Metanephros (tissue), 2 donors: Measurements from ENCODE around the gene OTUD1. TPM values are rescaled to one million over a fixed set of nuclear protein-coding genes. Genes with fewer than 3 reads are reported as not detected.

ENCODE experiments used
- small RNA-seq: library from RNA; depleted of rRNA; stranded (forward); fragments of <200 nt; gene quantifications from one replicate; pipeline ENCODE3, GENCODE V24; 2014; ENCODE audit warnings: low replicate concordance
- total RNA-seq: library from RNA; depleted of rRNA; stranded (reverse); fragments of >200 nt; gene quantifications from one replicate; pipeline ENCODE4 v1.2.3, GENCODE V29; 2014

The OTUD1 gene, protein sequence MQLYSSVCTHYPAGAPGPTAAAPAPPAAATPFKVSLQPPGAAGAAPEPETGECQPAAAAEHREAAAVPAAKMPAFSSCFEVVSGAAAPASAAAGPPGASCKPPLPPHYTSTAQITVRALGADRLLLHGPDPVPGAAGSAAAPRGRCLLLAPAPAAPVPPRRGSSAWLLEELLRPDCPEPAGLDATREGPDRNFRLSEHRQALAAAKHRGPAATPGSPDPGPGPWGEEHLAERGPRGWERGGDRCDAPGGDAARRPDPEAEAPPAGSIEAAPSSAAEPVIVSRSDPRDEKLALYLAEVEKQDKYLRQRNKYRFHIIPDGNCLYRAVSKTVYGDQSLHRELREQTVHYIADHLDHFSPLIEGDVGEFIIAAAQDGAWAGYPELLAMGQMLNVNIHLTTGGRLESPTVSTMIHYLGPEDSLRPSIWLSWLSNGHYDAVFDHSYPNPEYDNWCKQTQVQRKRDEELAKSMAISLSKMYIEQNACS
- 36.6 TPM for total RNA-seq

DNA sequence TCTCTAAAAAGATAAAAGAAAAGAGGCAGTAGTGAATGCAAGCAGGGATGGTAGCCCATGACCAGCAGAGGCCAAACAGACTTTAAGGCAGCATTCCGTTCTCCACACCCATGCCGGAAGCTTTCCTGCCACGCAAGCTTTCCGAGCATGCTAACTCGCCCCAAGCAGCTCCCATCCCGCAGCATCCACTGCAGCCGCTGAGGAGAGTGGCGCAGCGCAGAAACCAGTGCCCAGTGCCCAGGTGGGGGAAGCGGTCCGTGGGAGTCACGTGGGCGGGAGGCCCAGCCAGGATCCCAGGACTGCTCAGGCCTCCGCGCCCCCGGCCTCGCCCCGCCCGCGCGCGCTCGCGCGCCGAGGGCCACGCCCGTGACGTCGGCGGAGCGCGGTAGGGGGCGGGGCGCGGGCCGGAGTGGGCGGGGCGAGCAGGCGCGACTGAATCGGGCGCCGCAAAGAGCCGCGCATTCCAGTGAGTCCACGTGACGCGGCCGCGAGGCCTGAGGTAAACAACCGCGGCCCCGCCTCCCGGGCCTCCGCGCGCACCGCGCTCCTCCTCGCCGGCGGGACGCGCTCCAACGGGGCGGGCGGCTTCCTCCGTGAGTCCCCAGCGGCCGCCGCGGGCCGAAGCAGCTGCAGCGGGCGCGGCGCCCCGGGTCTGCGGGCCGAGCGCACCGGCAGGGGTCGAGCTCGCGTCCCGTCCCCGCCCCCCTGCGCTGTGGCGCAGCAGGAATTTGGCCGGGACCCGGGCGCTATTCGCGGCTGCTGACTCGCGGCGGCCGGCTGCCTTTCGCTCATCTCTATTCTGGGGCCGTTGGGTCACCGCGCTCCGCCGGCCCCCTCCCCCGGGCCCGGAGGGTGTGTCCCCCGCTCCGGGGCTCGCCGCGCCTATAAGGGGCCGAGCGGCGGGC lies at the start of gene OTUD1:
Gene OTUD1 (plus strand): TSS at position 529 of the 905 bp plus-strand sequence. CDS start 383 bp downstream, outside the sequence.

Small RNAs within 50 kb of the gene (small RNA-seq; reads per million reads assigned to genes)
- gene MIR1254-2: not detected

Other genes with a start within 250 kb of the OTUD1 start
- gene PTF1A, start 246.8 kb upstream of the OTUD1 start, total RNA-seq: not detected
- gene C10orf67, start 94.3 kb upstream of the OTUD1 start, total RNA-seq: 1.8 TPM